DMS53 treated with DMSO at 0.1 percent for 48 hours (cell line): ENCODE data around the gene PKD1.

Experiments
- DNase-seq: peaks from one replicate; lab custom pipeline; 2025; ENCODE audit not compliant: unreplicated experiment; lab: John Stamatoyannopoulos, UW

PKD1 gene

DNA sequence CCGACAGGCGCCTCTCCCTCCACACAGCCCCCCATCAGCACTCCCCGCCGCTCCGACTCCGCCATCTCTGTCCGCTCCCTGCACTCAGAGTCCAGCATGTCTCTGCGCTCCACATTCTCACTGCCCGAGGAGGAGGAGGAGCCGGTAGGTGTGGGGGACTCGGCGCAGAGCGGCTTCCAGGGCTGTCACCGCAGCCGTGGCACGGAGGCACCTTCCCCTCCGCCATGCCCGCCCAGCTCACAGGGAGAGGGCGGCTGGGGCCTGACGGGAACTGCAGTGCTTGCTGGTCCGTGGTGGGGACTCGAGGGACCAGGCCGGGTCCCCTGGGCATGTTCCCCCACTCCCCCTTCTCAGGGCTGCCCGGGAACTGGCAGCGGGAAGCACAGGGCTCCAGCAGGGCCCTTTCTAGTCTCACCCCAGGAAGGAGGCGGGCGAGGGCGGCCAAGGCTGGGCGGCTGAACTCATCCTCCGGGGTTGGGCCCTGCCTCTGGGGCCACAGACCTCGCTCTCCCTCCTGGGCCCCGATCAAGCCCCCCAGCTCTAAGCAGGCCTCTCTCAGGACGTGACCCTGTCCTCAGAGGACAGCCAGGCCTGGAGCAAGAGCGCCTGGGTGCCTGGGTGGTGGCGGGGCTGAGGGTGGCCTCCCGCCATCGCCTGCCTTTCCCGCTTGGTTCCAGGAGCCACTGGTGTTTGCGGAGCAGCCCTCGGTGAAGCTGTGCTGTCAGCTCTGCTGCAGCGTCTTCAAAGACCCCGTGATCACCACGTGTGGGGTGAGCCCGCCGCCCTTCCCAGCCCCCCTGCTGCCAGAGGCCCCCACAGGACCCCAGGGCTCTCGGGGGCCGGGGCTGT, 35.1 kb upstream of the PKD1 start:
- DNase-seq = no peak

DNA sequence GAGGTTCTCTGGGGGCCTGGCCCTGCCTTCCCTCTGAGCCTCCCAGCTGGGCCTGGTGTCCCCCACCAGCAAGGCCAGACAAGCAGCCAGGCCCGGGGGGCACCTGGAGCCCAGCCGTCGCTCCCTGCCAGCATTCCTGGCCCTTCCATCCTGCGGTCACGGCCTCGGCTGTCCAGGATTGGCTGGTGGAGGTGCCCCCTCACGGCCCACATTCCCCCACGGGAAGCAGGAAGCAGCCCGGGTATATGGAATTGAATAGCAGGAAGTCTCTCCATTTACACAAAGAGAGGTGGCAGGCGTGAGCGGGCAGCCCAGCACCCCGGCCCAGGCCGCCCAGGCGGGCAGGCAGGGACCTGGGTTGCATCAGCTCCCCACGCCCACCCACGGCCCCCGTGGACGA, 34.4 kb upstream of the PKD1 start:
- DNase-seq = no peak

- no peak for DNase-seq
These were observed 31.5 kb upstream of the PKD1 start for GRCh38 chr16:2167068-2167638.

DNA sequence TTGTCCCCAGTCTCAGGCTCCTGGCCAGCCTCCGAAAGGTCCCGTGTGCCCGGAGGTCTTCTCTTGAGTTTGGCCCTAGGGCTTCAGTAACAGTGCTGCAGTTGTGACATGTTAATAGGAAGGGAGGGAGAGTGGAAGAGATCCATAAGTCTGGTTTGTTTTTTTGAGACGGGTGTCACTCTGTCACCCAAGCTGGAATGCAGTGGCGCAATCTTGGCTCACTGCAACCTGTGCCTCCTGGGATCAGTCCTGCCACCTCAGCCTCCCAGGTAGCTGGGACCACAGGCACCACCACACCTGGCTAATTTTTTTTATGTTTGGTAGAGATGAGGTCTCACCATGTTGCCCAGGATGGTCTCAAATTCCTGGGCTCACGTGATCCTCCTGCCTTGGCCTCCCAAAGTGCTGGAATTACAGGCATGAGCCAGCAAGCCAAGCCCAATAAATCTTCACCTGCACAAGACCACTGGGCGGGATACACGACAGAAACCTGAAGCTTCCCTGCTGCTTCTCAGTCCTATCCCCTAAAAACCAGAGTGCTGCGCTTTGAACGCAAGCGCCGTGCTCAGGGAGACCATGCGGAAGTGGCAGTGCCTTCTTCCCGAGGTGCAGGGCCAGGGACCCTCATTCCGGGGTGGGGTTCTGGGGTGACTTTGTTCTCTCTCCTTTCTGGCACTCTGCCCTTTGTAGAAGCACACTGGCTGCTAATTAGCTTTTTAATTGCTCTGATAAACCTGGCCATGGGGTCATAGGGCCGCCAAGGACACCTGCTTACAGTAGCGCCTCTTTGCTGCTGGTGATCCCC, 30.8 kb upstream of the PKD1 start:
- no peak for DNase-seq

DNA sequence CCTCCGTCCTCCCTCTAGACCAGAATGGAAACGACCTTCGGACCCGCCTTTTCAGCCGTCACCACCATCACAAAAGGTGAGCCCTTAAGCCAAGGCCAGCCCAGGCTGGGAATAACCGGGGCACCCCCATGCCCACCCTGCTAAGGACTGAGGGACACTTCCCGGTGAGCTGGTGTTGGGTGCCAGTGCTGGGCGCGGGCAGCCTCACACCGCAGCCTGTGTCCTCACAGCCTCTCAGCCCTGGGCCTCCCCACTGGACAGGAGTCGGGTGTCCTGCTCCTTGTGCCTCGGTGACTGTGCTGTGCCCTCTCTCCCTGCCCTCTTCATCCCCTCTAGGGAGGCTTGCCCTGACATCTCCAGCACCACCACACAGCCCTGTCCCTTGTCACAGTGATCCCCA, 30.2 kb upstream of the PKD1 start:
- no peak for DNase-seq

DNA sequence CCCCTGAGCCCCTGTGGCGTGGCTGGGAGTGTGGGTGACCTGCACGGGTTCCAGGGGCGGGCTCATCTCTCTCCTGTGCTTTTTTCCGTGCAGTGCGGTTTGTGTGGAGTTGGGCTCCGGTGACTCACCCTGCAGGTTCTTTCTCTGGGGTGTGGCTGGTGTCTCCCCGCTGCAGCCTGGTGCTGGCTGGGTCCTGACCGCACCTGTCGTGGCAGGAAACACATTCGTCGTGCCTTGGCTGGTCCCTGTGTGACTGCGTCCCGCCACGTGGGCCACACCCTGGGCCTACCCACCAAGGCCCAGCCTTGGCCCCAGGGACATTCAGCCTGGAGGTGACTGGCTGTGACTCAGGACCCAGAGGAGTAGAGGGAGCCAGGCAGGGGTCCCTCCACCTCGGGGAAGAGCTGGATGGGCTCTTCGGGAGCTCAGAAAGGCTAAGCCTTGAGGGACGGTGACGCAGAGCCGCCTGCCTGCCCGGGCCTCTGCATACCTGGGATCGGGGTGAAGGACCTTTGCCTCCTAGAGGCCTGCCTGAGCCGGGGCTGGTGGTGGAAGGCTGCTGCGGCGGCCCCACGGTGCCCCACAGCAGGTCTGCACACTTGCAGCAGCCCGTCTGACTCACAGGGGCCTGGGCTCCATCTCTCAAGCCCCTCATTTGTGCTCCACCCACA, 27.6 kb upstream of the PKD1 start:
- no peak for DNase-seq

DNA sequence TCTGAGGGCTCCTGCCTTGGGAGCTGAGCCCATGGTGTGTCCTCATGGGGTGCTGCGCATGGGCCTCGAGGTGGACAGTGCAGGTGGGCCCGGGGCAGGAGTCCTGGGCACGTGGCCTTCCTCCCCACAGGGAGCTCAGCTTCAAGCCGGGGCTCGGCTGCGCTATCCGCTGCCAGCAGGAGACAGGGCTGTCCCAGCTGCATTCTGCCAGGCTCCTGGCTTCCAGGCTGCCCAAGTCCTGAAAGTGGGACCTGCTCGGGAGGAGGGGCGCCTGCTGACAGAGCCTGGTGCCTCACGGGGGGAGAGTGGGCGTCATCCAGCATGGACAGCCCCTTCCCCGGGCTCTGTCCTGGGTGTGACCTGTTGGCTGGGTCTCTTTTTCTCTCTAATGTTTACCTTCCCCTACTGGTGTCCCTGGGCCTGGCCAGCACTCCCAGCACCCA, 27.0 kb upstream of the PKD1 start:
- DNase-seq = no peak

GRCh38 chr16:2161911-2162310, 26.2 kb upstream of the PKD1 start:
- no peak for DNase-seq

GRCh38 chr16:2160915-2161551, 25.3 kb upstream of the PKD1 start:
- no peak for DNase-seq

- no peak for DNase-seq
These were observed 23.6 kb upstream of the PKD1 start for GRCh38 chr16:2159175-2159838.

GRCh38 chr16:2158262-2158638, 22.6 kb upstream of the PKD1 start:
- no peak for DNase-seq

- no peak for DNase-seq
These were observed 22.0 kb upstream of the PKD1 start for GRCh38 chr16:2157480-2158261.

- no peak for DNase-seq
These were observed 21.1 kb upstream of the PKD1 start for GRCh38 chr16:2156849-2157224.

- DNase-seq = no peak
These were observed 20.5 kb upstream of the PKD1 start for GRCh38 chr16:2155977-2156848.

DNA sequence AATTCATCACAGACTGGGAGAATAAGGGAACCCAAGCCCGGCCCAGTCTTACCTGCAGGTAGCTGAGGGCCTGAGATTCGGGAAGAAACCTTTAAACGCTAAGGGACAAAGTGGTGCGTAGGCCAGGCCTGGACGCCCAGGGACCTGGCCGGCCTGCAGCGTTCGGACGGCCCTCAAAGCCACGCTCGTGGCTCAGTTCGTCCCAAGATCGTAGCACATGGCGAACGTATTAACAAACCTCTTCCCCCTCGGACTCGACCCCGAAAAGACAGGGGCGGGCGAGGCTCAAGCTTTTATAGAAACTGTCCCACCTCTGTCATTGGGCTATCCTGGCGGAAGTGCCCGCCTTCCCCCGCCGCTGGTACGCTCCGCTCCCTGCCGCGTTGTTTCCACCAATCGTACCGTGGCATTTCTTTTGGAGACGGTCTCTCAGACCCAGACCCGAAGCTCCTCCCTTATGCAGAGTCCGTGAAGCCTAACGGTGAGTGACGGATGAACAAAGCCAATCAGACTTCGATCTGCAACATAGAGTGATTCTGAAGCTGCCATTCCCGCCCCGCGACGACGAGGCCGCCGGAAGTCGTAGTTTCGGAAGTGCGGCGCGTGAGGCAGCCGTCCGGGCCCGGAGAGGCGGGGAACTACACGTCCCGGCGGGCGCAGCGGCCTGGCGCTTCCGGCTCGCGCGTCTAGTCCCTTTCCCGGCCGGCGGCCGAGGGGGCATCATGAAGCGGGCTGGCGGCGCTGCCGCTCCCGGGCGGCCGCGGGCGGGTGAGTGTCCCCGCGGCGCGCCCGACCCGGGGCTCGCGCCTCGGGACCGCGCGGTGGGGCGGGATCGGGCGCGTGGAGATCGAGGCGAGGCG, 19.6 kb upstream of the PKD1 start, which contains the start of gene TRAF7:
TSS of gene TRAF7 (plus strand) at position 692 of the 860 bp plus-strand sequence. CDS start 8,139 bp downstream, outside the sequence.
- DNase-seq = peak; percentile 97

GRCh38 chr16:2154533-2155090, 18.9 kb upstream of the PKD1 start:
- no peak for DNase-seq
